Omental fat pad (tissue), 4 donors: ENCODE data around the gene FLYWCH2. TPM values are rescaled to one million over a fixed set of nuclear protein-coding genes. Genes with fewer than 3 reads are reported as not detected.
A peak's percentile ranks its signal among the peaks of the same experiment; 100 is the strongest.
"Not testable (repeated sequence)": the region's sequence is repeated elsewhere in the genome, so short reads cannot be mapped to it uniquely, and the experiment has no call there.

Source experiments
- ATAC-seq: fragments of 150-250 bp; one replicate; pipeline ENCODE4 v1.9.1; 2016; ENCODE audit warnings: mild to moderate bottlenecking, moderate library complexity; ENCODE audit not compliant: low FRiP score
- DNase-seq: peaks from one replicate; pipeline ENCODE4 v3.0.0-alpha.2; 2019; ENCODE audit warnings: low spot score
- CTCF ChIP-seq, 3 donors: fragments of 450-650 bp; IDR thresholded peaks; one replicate each; pipeline ENCODE4 v1.5.1; 2016 to 2017; ENCODE audit warnings: antibody characterized with exemption in 3 of 3, mild to moderate bottlenecking in 3 of 3, moderate library complexity in 2 of 3
- total RNA-seq, 4 donors: library from RNA; depleted of rRNA; stranded (reverse); fragments of >200 nt; gene quantifications; one replicate each; pipeline ENCODE4 v1.1.0, GENCODE V29; 2016

FLYWCH2 gene
- total RNA-seq, 4 donors from 2014 or later = 22.1 to 78.7 (median 37.3) TPM

DNA sequence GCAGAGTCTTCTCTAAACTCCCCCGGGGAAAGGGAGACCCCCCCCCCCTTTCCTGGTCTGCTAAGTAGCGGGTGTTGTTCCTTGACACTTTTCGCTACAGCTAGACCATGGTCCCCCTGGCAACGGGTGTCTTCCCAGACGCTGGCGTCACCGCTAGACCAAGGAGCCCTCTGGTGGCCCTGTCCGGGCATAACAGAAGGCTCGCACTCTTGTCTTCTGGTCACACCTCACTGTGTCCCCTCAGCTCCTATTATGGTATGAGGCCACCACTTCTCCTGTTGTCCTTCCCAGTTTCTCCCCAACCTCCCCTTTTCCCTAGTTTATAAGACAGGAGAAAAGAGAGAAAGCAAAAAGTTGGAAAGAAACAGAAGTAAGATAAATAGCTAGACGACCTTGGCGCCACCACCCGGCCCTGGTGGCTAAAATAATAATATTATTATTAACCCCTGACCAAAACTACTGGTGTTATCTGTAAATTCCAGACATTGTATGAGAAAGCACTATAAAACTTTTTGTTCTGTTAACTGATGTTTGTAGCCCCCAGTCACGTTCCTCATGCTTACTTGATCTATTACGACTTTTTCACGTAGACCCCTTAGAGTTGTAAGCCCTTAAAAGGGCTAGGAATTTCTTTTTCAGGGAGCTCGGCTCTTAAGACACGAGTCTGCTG lies 24.2 kb downstream of the FLYWCH2 start:
- DNase-seq, ATAC-seq: not testable (repeated sequence)
- peak in 1 of 3 donors; percentile 5 for TF ChIP-seq CTCF (IDR thresholded peaks at IDR 0.05)

- DNase-seq = no peak
- no peak for TF ChIP-seq CTCF (IDR thresholded peaks at IDR 0.05)
- no peak for ATAC-seq
Measured at GRCh38 chr16:2910441-2910969, 27.5 kb downstream of the FLYWCH2 start.

GRCh38 chr16:2911638-2912329 lies 28.8 kb downstream of the FLYWCH2 start, which contains the start of gene FLYWCH1:
Gene FLYWCH1 (plus strand): TSS chr16:2911931. CDS start chr16:2929686, 17,755 bp downstream.
- DNase-seq (peak; percentile 95), ATAC-seq (peak; percentile 99)
- no peak for TF ChIP-seq CTCF (IDR thresholded peaks at IDR 0.05)

- no peak for TF ChIP-seq CTCF (IDR thresholded peaks at IDR 0.05)
- DNase-seq (no peak), ATAC-seq (peak; percentile 52)
Measured at GRCh38 chr16:2912330-2913199, 29.6 kb downstream of the FLYWCH2 start.

DNA sequence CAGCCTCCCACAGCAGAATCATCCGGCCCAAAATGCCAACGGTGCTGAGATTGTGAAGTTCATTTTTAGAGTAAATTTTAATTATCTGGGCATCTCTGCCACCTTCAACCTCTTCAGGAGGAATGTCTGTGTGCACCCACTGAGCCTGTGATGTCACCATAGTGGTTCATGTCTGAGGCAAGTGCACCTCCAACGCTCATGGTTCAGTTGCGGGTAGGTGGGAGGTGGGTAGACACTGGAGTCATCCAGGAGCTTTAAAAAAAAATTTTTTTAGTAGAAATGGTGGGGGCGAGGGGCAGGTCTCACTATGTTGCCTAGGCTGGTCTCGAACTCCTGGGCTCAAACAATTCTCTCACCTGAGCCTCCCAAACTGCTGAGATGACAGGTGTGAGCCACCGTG lies 30.6 kb downstream of the FLYWCH2 start:
- TF ChIP-seq CTCF (IDR thresholded peaks at IDR 0.05) = no peak
- DNase-seq (no peak), ATAC-seq (no peak)

- no peak for ATAC-seq
- TF ChIP-seq CTCF (IDR thresholded peaks at IDR 0.05) = no peak
- no peak for DNase-seq
Measured at GRCh38 chr16:2914233-2914632, 31.2 kb downstream of the FLYWCH2 start.
